Suppressor macrophage treated with lipopolysaccharide for 4 hours (primary cell): ENCODE measurements around the gene ACOX1.
"Not testable (repeated sequence)": the region's sequence is repeated elsewhere in the genome, so short reads cannot be mapped to it uniquely, and the experiment has no call there.

Experiments
- DNase-seq: peaks from one replicate; pipeline ENCODE4 v3.0.0-alpha.2; 2020

Gene ACOX1

DNA sequence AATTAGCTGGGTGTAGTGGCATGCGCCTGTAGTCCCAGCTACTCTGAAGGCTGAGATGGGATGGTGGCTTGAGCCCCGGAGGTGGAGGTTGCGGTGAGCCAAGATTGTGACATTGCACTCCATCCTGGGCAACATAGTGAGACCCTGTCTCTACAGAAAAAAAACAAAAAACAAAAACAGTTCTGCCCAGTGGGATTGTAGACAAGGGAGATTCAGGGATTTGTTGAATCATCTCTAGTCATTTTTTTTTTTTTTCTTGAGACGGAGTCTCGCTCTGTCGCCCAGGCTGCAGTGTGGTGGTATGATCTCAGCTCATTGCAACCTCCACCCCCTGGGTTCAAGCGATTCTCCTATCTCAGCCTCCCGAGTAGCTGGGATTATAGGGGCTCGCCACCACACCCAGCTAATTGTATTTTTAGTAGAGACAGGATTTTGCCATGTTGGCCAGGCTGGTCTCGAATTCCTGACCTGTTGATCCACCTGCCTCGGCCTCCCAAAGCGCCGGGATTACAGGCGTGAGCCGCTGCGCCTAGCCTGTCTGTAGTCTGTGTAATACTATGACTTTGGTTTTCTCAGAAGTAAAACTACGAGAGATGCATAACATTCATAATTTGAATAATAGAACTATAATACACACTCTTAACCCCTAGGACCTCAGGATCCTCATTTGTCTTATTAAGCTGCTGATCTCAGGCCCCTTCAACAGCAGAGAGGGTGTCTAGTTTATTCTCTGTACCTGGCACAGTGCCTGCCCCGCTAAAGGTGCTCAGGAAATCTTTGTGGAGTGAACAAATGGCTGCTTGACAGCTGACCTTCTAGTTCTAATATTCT lies 1.4 kb upstream of the ACOX1 start:
- no peak for DNase-seq

DNA sequence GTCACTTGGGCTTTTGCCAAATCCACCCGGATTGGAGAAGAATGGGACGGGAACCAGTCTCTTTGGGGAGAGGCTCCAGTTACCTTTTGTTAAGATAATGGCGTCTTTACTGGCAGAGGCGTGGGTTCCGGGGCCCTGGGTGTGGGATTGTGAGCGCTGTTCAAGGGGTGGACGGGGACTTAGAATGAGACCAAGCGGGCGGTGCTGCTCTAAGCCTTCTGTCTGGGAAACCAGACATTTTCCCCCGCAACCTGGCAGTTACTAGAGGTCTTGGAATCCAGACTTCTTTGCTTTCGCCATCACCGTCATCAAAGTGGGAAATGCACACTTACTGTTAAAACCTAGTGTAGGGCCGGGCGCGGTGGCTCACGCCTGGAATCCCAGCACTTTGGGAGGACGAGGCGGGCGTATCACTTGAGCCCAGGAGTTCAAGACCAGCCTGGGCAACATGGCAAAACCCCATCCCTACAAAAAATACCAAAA lies 780 bp upstream of the ACOX1 start:
- DNase-seq: no peak

GRCh38 chr17:75976175-75976848 lies 2.7 kb downstream of the ACOX1 start:
- no peak for DNase-seq

GRCh38 chr17:75975757-75976174 lies 3.2 kb downstream of the ACOX1 start:
- no peak for DNase-seq

GRCh38 chr17:75975187-75975586 lies 3.8 kb downstream of the ACOX1 start:
- not testable (repeated sequence) for DNase-seq

- no peak for DNase-seq
Observed at GRCh38 chr17:75970626-75971025, 8.3 kb downstream of the ACOX1 start.

GRCh38 chr17:75970011-75970523 lies 8.9 kb downstream of the ACOX1 start:
- DNase-seq: peak; percentile 47

DNA sequence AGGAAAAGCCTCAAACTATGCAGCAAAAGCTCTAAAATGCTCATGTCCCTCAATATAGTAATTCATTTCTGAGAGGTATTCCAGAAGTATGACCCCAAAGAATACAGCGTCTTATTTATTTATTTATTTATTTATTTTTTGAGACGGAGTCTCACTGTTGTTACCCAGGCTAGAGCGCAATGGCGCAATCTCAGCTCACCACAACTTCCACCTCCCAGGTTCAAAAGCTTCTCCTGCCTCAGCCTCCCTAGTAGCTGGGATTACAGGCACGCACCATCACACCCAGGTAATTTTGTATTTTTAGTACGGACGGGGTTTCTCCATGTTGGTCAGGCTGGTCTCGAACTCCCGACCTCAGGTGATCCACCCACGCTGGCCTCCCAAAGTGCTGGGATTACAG lies 9.9 kb downstream of the ACOX1 start:
- DNase-seq: not testable (repeated sequence)

GRCh38 chr17:75965468-75965867 lies 13.5 kb downstream of the ACOX1 start:
- DNase-seq: no peak

GRCh38 chr17:75959839-75960511 lies 19.0 kb downstream of the ACOX1 start:
- no peak for DNase-seq

DNA sequence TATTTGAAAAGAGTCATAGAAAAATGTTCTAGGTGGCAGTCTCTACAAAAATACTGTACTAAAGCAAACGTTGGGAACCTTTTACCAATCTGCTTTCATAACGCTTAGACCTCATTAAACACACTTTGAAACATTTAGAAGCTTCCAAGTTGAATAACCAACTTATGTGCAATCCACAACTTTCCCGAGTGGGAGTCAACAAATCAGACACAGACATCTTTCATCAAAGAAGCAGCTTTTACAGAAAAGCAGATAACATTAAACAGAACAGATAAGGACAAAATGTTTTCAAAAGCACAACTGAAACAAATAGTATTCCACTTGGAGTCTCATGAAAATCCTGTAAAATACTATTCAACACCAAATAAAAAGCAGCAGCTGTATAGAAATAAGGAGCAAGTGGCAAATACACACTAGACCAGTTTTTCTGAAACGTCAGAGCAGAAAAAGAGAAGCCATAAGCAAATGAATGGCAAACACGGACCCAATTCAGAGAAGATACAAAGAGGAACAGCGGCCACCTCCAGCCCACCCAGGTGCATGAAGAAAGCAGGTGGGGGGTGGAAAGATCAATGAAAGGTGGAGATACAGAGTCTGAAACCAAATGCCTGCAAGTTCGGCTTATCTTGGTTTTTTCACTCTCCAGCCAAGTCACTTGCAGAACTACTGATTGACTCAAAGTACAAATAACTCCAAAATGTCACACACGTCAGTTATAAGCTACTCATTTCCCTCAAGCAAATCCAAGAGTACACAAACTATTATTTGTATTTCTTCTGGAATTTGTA lies 19.7 kb downstream of the ACOX1 start:
- DNase-seq: no peak

DNA sequence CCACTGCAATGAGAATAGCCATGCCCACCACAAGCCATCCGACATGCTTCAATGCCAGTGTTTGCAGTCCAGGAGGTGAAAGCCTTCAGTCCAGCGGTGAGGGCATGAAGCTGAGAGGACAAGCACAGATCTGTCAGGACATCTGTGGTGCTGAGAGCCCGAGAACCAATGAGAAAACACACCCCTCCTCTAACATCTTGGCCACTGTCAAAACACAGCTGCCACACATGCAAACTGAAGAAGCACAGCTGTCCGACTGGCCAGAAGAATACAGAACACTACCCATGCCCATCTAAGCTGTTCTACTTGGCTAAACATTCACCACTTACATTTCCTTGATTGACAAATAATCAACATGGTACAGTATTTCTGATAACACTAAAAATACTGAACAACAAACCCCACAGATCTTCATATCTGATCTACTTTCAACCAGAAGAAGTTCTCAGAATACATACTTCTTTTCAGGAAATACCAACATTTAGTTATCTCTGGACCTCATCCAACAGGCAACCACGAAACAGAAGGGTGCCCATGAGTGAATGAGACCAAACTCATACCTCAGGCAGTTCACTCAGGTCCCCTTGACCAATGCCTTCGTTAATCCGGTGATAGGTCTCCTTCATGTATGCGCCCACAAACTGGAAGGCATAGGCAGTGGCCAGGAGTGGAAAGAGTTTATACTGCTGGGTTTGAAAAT lies 28.0 kb downstream of the ACOX1 start:
- no peak for DNase-seq

GRCh38 chr17:75950421-75950820 lies 28.5 kb downstream of the ACOX1 start:
- DNase-seq: no peak

DNA sequence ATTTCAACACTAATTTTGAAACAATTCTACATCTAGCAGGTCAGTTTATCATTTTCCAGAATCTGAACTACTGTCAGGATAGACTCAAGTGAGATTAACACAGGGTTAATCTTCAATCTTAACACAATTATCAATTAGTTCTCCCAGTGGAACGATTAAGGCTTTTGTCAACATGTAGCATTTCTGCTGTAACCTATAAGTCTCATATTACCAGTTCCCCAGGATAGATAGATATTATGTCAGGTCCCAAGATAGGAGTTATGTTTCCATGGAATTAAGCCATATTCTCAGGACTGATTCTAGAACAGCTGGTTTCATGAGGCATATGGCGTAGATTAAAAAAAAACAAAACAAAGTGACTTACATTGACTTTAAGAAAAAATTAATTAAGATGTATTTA lies 33.8 kb downstream of the ACOX1 start:
- DNase-seq: no peak

- no peak for DNase-seq
Observed at GRCh38 chr17:75943491-75943890, 35.5 kb downstream of the ACOX1 start.

DNA sequence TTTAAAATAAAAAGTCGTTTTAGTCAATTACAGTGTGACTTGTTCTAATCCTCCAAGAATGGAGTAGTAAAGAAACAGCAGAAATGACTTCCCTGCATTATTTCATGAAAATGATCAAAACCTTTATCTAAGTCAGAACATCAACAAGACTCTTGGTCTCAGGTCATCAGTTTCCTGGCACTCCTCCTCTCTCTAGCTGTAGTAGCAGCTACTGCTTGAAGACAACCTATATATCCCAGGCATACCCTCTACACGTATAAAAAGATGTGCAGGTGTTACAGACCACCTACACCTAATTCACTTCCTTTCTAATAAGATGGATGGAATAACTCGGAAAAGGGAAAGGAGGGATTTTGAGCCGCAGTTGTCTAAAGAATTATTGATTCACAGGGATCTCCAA lies 36.5 kb downstream of the ACOX1 start:
- no peak for DNase-seq

GRCh38 chr17:75941442-75941819 lies 37.5 kb downstream of the ACOX1 start:
- DNase-seq: no peak

- DNase-seq: peak; percentile 96
Observed at GRCh38 chr17:75940727-75941441, 38.1 kb downstream of the ACOX1 start, which contains the start of gene FBF1. Gene FBF1, minus strand, starts transcription at chr17:75941042. Its CDS starts 2,893 bp downstream, at chr17:75938149.

GRCh38 chr17:75937652-75938051 lies 41.3 kb downstream of the ACOX1 start:
- DNase-seq: no peak

GRCh38 chr17:75933808-75934207 lies 45.2 kb downstream of the ACOX1 start:
- DNase-seq: no peak

- no peak for DNase-seq
Observed at GRCh38 chr17:75932852-75933251, 46.1 kb downstream of the ACOX1 start.
